NB4 (cell line): ENCODE results near the gene CARMIL1.
A peak's percentile ranks its signal among the peaks of the same experiment; 100 is the strongest.

Source experiments
- DNase-seq: peaks from one replicate; pipeline ENCODE4 v3.0.0; 2010; ENCODE audit warnings: low read depth
- H3K4me3 ChIP-seq: one replicate; pipeline ENCODE4 v1.5.1; 2011; ENCODE audit warnings: mild to moderate bottlenecking, low read depth, low read length, moderate library complexity
- CTCF ChIP-seq: IDR thresholded peaks from one replicate; pipeline ENCODE4 v1.5.1; 2012; ENCODE audit warnings: low read depth, low read length
- MAX ChIP-seq: IDR thresholded peaks from 2 replicates; pipeline ENCODE4 v1.6.1; 2011; ENCODE audit warnings: low read depth, low read length
- MYC ChIP-seq: IDR thresholded peaks from 2 replicates; pipeline ENCODE4 v1.6.1; 2011; ENCODE audit warnings: low read depth, low read length
- POLR2A ChIP-seq: IDR thresholded peaks from 2 replicates; pipeline ENCODE4 v1.6.1; 2011; ENCODE audit warnings: mild to moderate bottlenecking; ENCODE audit not compliant: insufficient read length; ENCODE audit errors: extremely low read depth

The CARMIL1 gene

GRCh38 chr6:25490018-25490801, 211.0 kb downstream of the CARMIL1 start:
- peak; percentile 75 for DNase-seq
- TF ChIP-seq POLR2A: no peak
- peak; percentile 92 for TF ChIP-seq CTCF
- no peak for TF ChIP-seq MYC
- TF ChIP-seq MAX: no peak
- H3K4me3 ChIP-seq: no peak overlapping the region

GRCh38 chr6:25492951-25493350, 213.8 kb downstream of the CARMIL1 start:
- H3K4me3 ChIP-seq: no peak overlapping the region
- DNase-seq: no peak
- no peak for TF ChIP-seq CTCF
- no peak for TF ChIP-seq MYC
- no peak for TF ChIP-seq MAX
- no peak for TF ChIP-seq POLR2A

GRCh38 chr6:25494469-25494868, 215.3 kb downstream of the CARMIL1 start:
- TF ChIP-seq MAX: no peak
- no peak for TF ChIP-seq CTCF
- TF ChIP-seq POLR2A: no peak
- no peak for TF ChIP-seq MYC

GRCh38 chr6:25497383-25498040, 218.3 kb downstream of the CARMIL1 start:
- DNase-seq: no peak
- no peak for TF ChIP-seq MAX

More at GRCh38 chr6:25494469-25494868, 215.3 kb downstream of the CARMIL1 start:
- H3K4me3 ChIP-seq: no peak overlapping the region
- no peak for DNase-seq

GRCh38 chr6:25498505-25498904, 219.3 kb downstream of the CARMIL1 start:
- TF ChIP-seq CTCF (no peak), MAX (no peak), POLR2A (no peak), MYC (no peak)
- no peak for DNase-seq
- no peak overlapping the region for H3K4me3 ChIP-seq

More at GRCh38 chr6:25497383-25498040, 218.3 kb downstream of the CARMIL1 start:
- H3K4me3 ChIP-seq: no peak overlapping the region

- TF ChIP-seq CTCF (no peak), MAX (no peak), POLR2A (no peak), MYC (no peak)
- H3K4me3 ChIP-seq: no peak overlapping the region
- no peak for DNase-seq
Observed at GRCh38 chr6:25499615-25500235, 220.6 kb downstream of the CARMIL1 start.
